MCF 10A (cell line): Measurements from ENCODE around the gene SYNGR4. TPM values are rescaled to one million over a fixed set of nuclear protein-coding genes. Genes with fewer than 3 reads are reported as not detected.
A peak's percentile ranks its signal among the peaks of the same experiment; 100 is the strongest.

ENCODE experiments used
- BruUV-seq: library from RNA; stranded (reverse); fragments of 400-500 nt; replicated peaks from 2 replicates; lab custom pipeline; 2021; lab: Mats Ljungman, UMichigan
- CTCF ChIA-PET: fragments of 300-600 bp; sonication (Branson Sonifier 250); formaldehyde crosslinking; extraction: SDS; loops from one replicate; lab custom pipeline; 2021; ENCODE audit warnings: antibody characterized with exemption, inconsistent platforms; lab: Yijun Ruan, JAX
- POLR2A ChIA-PET: fragments of 300-600, 350-650 bp; sonication (Branson Sonifier 250); formaldehyde crosslinking; extraction: SDS; loops from one replicate; lab custom pipeline; 2020; ENCODE audit warnings: antibody characterized with exemption, inconsistent platforms; lab: Yijun Ruan, JAX
- DNase-seq: peaks from one replicate; pipeline ENCODE4 v3.0.0-alpha.2; 2018; ENCODE audit not compliant: unreplicated experiment
- H3K27ac Mint-ChIP-seq: one replicate; pipeline ENCODE4 v1.8.0; 2022; ENCODE audit warnings: mild to moderate bottlenecking, low read depth, mixed read lengths; ENCODE audit not compliant: unreplicated experiment
- H3K27me3 Mint-ChIP-seq: one replicate; pipeline ENCODE4 v1.8.0; 2022; ENCODE audit warnings: mixed read lengths; ENCODE audit not compliant: insufficient read depth, unreplicated experiment
- H3K36me3 Mint-ChIP-seq: one replicate; pipeline ENCODE4 v1.8.0; 2022; ENCODE audit warnings: mild to moderate bottlenecking, moderate library complexity, mixed read lengths; ENCODE audit not compliant: insufficient read depth, unreplicated experiment
- H3K4me1 Mint-ChIP-seq: one replicate; pipeline ENCODE4 v1.8.0; 2022; ENCODE audit warnings: mixed read lengths; ENCODE audit not compliant: insufficient read depth, unreplicated experiment
- H3K4me3 Mint-ChIP-seq: one replicate; pipeline ENCODE4 v1.8.0; 2022; ENCODE audit warnings: mild to moderate bottlenecking, moderate library complexity, mixed read lengths; ENCODE audit not compliant: unreplicated experiment
- H3K9me3 Mint-ChIP-seq: one replicate; pipeline ENCODE4 v1.8.0; 2022; ENCODE audit warnings: mixed read lengths; ENCODE audit not compliant: unreplicated experiment
- CTCF ChIP-seq: fragments of 200-600 bp; IDR thresholded peaks from one replicate; pipeline ENCODE4 v1.8.0; 2022; ENCODE audit warnings: antibody characterized with exemption, mild to moderate bottlenecking; ENCODE audit not compliant: unreplicated experiment
- intact Hi-C: fragments of 100-400 bp; cut with micrococcal nuclease; formaldehyde crosslinking; loops from 2 replicates; pipeline ENCODE4 v1.14.1; 2022
- total RNA-seq: library from RNA; stranded (reverse); gene quantifications from 2 replicates; pipeline ENCODE4 v1.2.3, GENCODE V29; 2022

The SYNGR4 gene
- total RNA-seq, 1 experiment from 2014 or later: not detected

DNA sequence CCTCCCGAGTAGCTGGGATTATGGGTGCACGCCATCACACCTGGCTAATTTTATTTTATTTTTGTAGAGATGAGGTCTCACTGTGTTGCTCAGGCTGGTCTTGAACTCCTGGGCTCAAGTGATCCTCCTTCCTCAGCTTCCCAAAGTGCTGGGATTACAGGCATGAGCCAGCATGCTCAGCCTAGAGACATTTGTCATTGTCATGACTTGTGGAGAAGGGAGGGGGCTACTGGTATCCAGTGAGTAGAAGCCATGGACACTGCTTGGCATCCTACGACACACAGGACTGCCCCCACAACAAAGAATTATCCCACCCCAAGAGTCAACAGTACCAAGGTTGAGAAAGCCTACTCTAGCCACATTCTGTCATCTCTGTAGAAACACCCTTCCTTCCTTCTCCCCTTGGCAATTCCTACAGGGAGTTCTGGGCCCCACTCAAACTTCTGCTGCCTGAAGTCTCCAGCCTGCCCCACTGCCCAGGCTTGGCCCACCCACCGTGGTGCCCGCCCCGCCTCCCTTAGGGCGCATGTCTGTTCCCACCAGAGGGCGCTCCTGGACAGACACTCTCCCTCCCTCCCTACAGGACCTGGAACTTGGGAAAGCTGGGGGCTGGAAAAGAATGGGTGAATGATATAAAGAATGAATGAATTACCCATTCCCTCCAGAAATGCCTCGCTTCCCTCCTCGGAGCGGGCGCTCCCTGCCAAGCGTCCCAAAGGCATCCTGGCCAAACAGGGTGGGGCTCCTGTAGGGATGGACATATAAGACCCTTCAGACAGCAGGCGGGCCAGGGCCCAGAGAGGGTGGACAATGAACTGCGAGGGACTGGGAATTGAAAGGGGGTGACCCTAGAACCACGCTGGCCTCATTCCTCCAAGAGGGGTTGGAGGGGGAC is 44.3 kb upstream of the SYNGR4 start:
- ChIA-PET CTCF (interaction anchor here (0.6 to 2.2 kb wide), 11 partner anchors 14 to 1944 kb away, joined by 3 to 7 read pairs (median 4); partner anchors contain the start of gene KDELR1), POLR2A (interaction anchor here (0.6 to 9.4 kb wide), 3 partner anchors 11 to 44 kb away, joined by 3 to 139 read pairs (median 3); partner anchors contain the start of genes SYNGR4 and TMEM143)
- Mint-ChIP-seq H3K27ac (peak overlapping the region; percentile 12), H3K4me3 (peak overlapping the region; percentile 95), H3K9me3 (no peaks in the 10 kb centered on the region), H3K36me3 (no peaks in the 10 kb centered on the region), H3K4me1 (peaks cover 27% of the 10 kb centered on the region), H3K27me3 (no peaks in the 10 kb centered on the region)
- peak; percentile 86 for TF ChIP-seq CTCF
- intact Hi-C loops: loop anchor here (1.0 to 2.0 kb wide), 3 partner anchors 13 to 265 kb away; partner anchors contain the start of gene GRWD1
- DNase-seq: peak; percentile 90
- no TSS peak for BruUV-seq

DNA sequence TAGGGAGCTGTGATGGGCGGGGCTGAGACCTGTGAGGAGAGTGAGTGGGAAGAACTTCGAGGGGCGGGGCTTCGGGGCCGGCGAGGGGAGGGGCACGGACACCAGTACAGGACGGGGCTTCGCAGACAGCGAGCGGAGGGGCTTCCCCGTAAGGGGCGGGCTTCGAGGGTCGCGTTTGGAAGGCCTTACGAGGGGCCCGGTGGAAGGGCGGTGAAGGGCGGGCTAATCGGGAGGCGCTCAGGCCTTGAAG is 42.9 kb upstream of the SYNGR4 start:
- ChIA-PET CTCF (interaction anchor here (0.5 to 3.9 kb wide), 4 partner anchors 9 to 170 kb away, joined by 3 to 33 read pairs (median 4); no protein-coding TSS in a partner anchor), POLR2A (interaction anchor here (0.6 to 9.4 kb wide), 14 partner anchors 8 to 297 kb away, joined by 3 to 139 read pairs (median 4); partner anchors contain the start of genes GRWD1, RPL18, SPHK2 and SYNGR4)
- peaks cover 37% of the 10 kb centered on the region for H3K4me1 Mint-ChIP-seq
- peaks cover 4% of the 10 kb centered on the region for H3K36me3 Mint-ChIP-seq
- no TSS peak for BruUV-seq
- peak overlapping the region; percentile 95 for H3K4me3 Mint-ChIP-seq
- peak; percentile 98 for DNase-seq
- intact Hi-C loops: loop anchor here (2.0 kb wide), 2 partner anchors 124 to 264 kb away; partner anchors contain the start of gene GRWD1
- H3K9me3 Mint-ChIP-seq: no peaks in the 10 kb centered on the region
- peak overlapping the region; percentile 97 for H3K27ac Mint-ChIP-seq
- no peaks in the 10 kb centered on the region for H3K27me3 Mint-ChIP-seq
- TF ChIP-seq CTCF: no peak

GRCh38 chr19:48321622-48322591 is 42.3 kb upstream of the SYNGR4 start:
- H3K4me3 Mint-ChIP-seq: peak overlapping the region; percentile 95
- no peak for TF ChIP-seq CTCF
- TSS peak; percentile 43 for BruUV-seq
- peaks cover 43% of the 10 kb centered on the region for H3K4me1 Mint-ChIP-seq
- ChIA-PET POLR2A (interaction anchor here (0.6 to 9.4 kb wide), 14 partner anchors 8 to 313 kb away, joined by 3 to 139 read pairs (median 4); partner anchors contain the start of genes GRWD1, RPL18, SPHK2 and SYNGR4), CTCF (interaction anchor here (0.5 to 3.9 kb wide), 6 partner anchors 8 to 171 kb away, joined by 3 to 33 read pairs (median 4); partner anchors contain the start of genes KDELR1, SYNGR4 and TMEM143)
- no peaks in the 10 kb centered on the region for H3K9me3 Mint-ChIP-seq
- H3K27ac Mint-ChIP-seq: peak overlapping the region; percentile 97
- peaks cover 8% of the 10 kb centered on the region for H3K36me3 Mint-ChIP-seq
- peak; percentile 99 for DNase-seq
- no peaks in the 10 kb centered on the region for H3K27me3 Mint-ChIP-seq
- intact Hi-C loops: loop anchor here (2.0 kb wide), 2 partner anchors 123 to 263 kb away; partner anchors contain the start of gene GRWD1
